H54 (cell line): ENCODE data around the gene GSDMA.

Experiments used
- DNase-seq: peaks from one replicate; pipeline ENCODE4 v3.0.0; 2011; ENCODE audit warnings: low spot score, mixed read lengths; ENCODE audit not compliant: insufficient read length
- FAIRE-seq: peaks from 3 replicates; lab custom pipeline; 2011; peaks lifted over from hg19 to GRCh38; lab: Jason Lieb, UNC
- POLR2A ChIP-seq: IDR thresholded peaks from 2 replicates; pipeline ENCODE4 v1.6.1; 2011; ENCODE audit warnings: low read depth, mild to moderate bottlenecking, low read length

Gene GSDMA

GRCh38 chr17:39960524-39961041 lies 2.2 kb upstream of the GSDMA start:
- TF ChIP-seq POLR2A, result no peak
- FAIRE-seq (no peak), DNase-seq (no peak)

- TF ChIP-seq POLR2A, result no peak
- FAIRE-seq (no peak), DNase-seq (no peak)
Measured at GRCh38 chr17:39963829-39964228, 1.0 kb downstream of the GSDMA start.

GRCh38 chr17:39965017-39965699 lies 2.4 kb downstream of the GSDMA start:
- no peak for DNase-seq
- no peak for TF ChIP-seq POLR2A
- no peak for FAIRE-seq

- FAIRE-seq (no peak), DNase-seq (no peak)
- TF ChIP-seq POLR2A, result no peak
Measured at GRCh38 chr17:39966771-39967170, 4.0 kb downstream of the GSDMA start.

- FAIRE-seq (no peak), DNase-seq (no peak)
- no peak for TF ChIP-seq POLR2A
Measured at GRCh38 chr17:39968761-39969160, 6.0 kb downstream of the GSDMA start.

- no peak for TF ChIP-seq POLR2A
- FAIRE-seq (no peak), DNase-seq (no peak)
Measured at GRCh38 chr17:39969375-39969774, 6.6 kb downstream of the GSDMA start.

GRCh38 chr17:39970157-39970692 lies 7.4 kb downstream of the GSDMA start:
- no peak for DNase-seq
- TF ChIP-seq POLR2A, result no peak
- no peak for FAIRE-seq

- no peak for TF ChIP-seq POLR2A
- no peak for DNase-seq
- FAIRE-seq, result no peak
Measured at GRCh38 chr17:39971076-39971603, 8.3 kb downstream of the GSDMA start.

- FAIRE-seq, result no peak
- no peak for TF ChIP-seq POLR2A
- no peak for DNase-seq
Measured at GRCh38 chr17:39972271-39972670, 9.5 kb downstream of the GSDMA start.

- FAIRE-seq, result no peak
Measured at GRCh38 chr17:39973496-39973895, 10.7 kb downstream of the GSDMA start.

GRCh38 chr17:39974433-39974832 lies 11.6 kb downstream of the GSDMA start:
- DNase-seq, result no peak
- FAIRE-seq, result no peak
- no peak for TF ChIP-seq POLR2A

More at GRCh38 chr17:39973496-39973895, 10.7 kb downstream of the GSDMA start:
- no peak for TF ChIP-seq POLR2A
- DNase-seq, result no peak

GRCh38 chr17:39975801-39976200 lies 13.0 kb downstream of the GSDMA start:
- DNase-seq (no peak), FAIRE-seq (no peak)
- TF ChIP-seq POLR2A, result no peak

GRCh38 chr17:39979016-39979670 lies 16.3 kb downstream of the GSDMA start:
- TF ChIP-seq POLR2A, result no peak
- FAIRE-seq, result peak; percentile 65
- peak; percentile 72 for DNase-seq

GRCh38 chr17:39979893-39980350 lies 17.1 kb downstream of the GSDMA start:
- no peak for TF ChIP-seq POLR2A
- FAIRE-seq, result no peak
- no peak for DNase-seq
